WTC11 (cell line): ENCODE measurements around the gene GOT2. TPM values are rescaled to one million over a fixed set of nuclear protein-coding genes. Genes with fewer than 3 reads are reported as not detected.

Experiments
- ATAC-seq: fragments of 200-7000 bp; cut with Tn5 transposase; 2 replicates; pipeline ENCODE4 v1.10.0; 2021; ENCODE audit warnings: mild to moderate bottlenecking, moderate library complexity
- CTCF ChIA-PET: fragments of 300-600 bp; sonication (Branson Sonifier 250); formaldehyde crosslinking; loops from one replicate; lab custom pipeline; 2021; ENCODE audit warnings: antibody characterized with exemption; lab: Charles Lee
- POLR2A ChIA-PET: fragments of 350-600 bp; sonication (Branson Sonifier 250); formaldehyde crosslinking; loops from one replicate; lab custom pipeline; 2021; ENCODE audit warnings: antibody characterized with exemption; lab: Charles Lee
- DNase-seq: peaks from one replicate; pipeline ENCODE4 v3.0.0; 2021; ENCODE audit warnings: low spot score
- H3K27ac Mint-ChIP-seq: 2 replicates; pipeline ENCODE4 v1.8.0; 2021; ENCODE audit warnings: mixed read lengths
- H3K27me3 Mint-ChIP-seq: 2 replicates; pipeline ENCODE4 v1.8.0; 2021; ENCODE audit warnings: low read depth, mild to moderate bottlenecking, moderate library complexity, mixed read lengths
- H3K36me3 Mint-ChIP-seq: 2 replicates; pipeline ENCODE4 v1.8.0; 2021; ENCODE audit warnings: mixed read lengths
- H3K4me1 Mint-ChIP-seq: 2 replicates; pipeline ENCODE4 v1.8.0; 2022; ENCODE audit warnings: mixed read lengths
- H3K4me3 Mint-ChIP-seq: 2 replicates; pipeline ENCODE4 v1.8.0; 2021; ENCODE audit warnings: mild to moderate bottlenecking, moderate library complexity, mixed read lengths
- H3K9me3 Mint-ChIP-seq: 2 replicates; pipeline ENCODE4 v1.8.0; 2021; ENCODE audit warnings: mixed read lengths
- ATF1 ChIP-seq: sonication (generic); formaldehyde crosslinking; IDR thresholded peaks from 2 replicates; pipeline ENCODE4 v1.8.1; 2023; ENCODE audit warnings: mild to moderate bottlenecking, moderate library complexity, missing genetic modification reagents
- ATF6 ChIP-seq: sonication (generic); formaldehyde crosslinking; IDR thresholded peaks from 2 replicates; pipeline ENCODE4 v1.8.1; 2023; ENCODE audit warnings: mild to moderate bottlenecking, missing genetic modification reagents
- CREM ChIP-seq: sonication (generic); formaldehyde crosslinking; IDR thresholded peaks from 2 replicates; pipeline ENCODE4 v1.8.1; 2022; ENCODE audit warnings: mild to moderate bottlenecking, missing genetic modification reagents, moderate library complexity
- ELF4 ChIP-seq: sonication (generic); formaldehyde crosslinking; IDR thresholded peaks from 2 replicates; pipeline ENCODE4 v1.8.1; 2022; ENCODE audit warnings: low read depth, mild to moderate bottlenecking, moderate library complexity, missing genetic modification reagents
- ERG ChIP-seq: fragments of 250-450 bp; sonication (Bioruptor Pico); IDR thresholded peaks from 2 replicates; pipeline ENCODE4 v1.8.0; 2021; ENCODE audit warnings: mild to moderate bottlenecking
- ESRRA ChIP-seq: sonication (generic); formaldehyde crosslinking; IDR thresholded peaks from 2 replicates; pipeline ENCODE4 v1.8.1; 2022; ENCODE audit warnings: mild to moderate bottlenecking, missing genetic modification reagents, borderline replicate concordance
- GTF2I ChIP-seq: fragments of 250-450 bp; sonication (Bioruptor Pico); conservative IDR thresholded peaks from 2 replicates; pipeline ENCODE4 v1.4.0; 2021; ENCODE audit warnings: mild to moderate bottlenecking
- MAX ChIP-seq: sonication (generic); formaldehyde crosslinking; IDR thresholded peaks from 2 replicates; pipeline ENCODE4 v1.8.0; 2022; ENCODE audit warnings: mild to moderate bottlenecking, missing genetic modification reagents
- NFE2L1 ChIP-seq: sonication (generic); formaldehyde crosslinking; IDR thresholded peaks from 2 replicates; pipeline ENCODE4 v1.8.1; 2023; ENCODE audit warnings: missing genetic modification reagents
- NFYB ChIP-seq: sonication (generic); formaldehyde crosslinking; conservative IDR thresholded peaks from 2 replicates; pipeline ENCODE4 v1.8.0; 2022; ENCODE audit warnings: low read depth, missing genetic modification reagents
- NR1H2 ChIP-seq: sonication (generic); formaldehyde crosslinking; IDR thresholded peaks from 2 replicates; pipeline ENCODE4 v1.9.0; 2021; ENCODE audit warnings: mild to moderate bottlenecking, moderate library complexity, missing genetic modification reagents
- RORB ChIP-seq: fragments of 250-450 bp; sonication (Bioruptor Pico); IDR thresholded peaks from 2 replicates; pipeline ENCODE4 v1.9.0; 2021; ENCODE audit warnings: mild to moderate bottlenecking
- STAT6 ChIP-seq: sonication (generic); formaldehyde crosslinking; conservative IDR thresholded peaks from 2 replicates; pipeline ENCODE4 v1.8.1; 2023; ENCODE audit warnings: mild to moderate bottlenecking, low read depth, missing genetic modification reagents, moderate library complexity
- TP53 ChIP-seq: sonication (generic); formaldehyde crosslinking; IDR thresholded peaks from 2 replicates; pipeline ENCODE4 v1.8.1; 2023; ENCODE audit warnings: mild to moderate bottlenecking, missing genetic modification reagents
- USF2 ChIP-seq: sonication (generic); formaldehyde crosslinking; IDR thresholded peaks from 2 replicates; pipeline ENCODE4 v1.8.1; 2023; ENCODE audit warnings: mild to moderate bottlenecking, missing genetic modification reagents, moderate library complexity
- ZBTB21 ChIP-seq: sonication (generic); formaldehyde crosslinking; IDR thresholded peaks from 2 replicates; pipeline ENCODE4 v1.8.1; 2023; ENCODE audit warnings: mild to moderate bottlenecking, missing genetic modification reagents, borderline replicate concordance
- ZMAT4 ChIP-seq: fragments of 250-450 bp; sonication (Bioruptor Pico); IDR thresholded peaks from 2 replicates; pipeline ENCODE4 v1.9.0; 2021; ENCODE audit warnings: mild to moderate bottlenecking
- ZNF317 ChIP-seq: sonication (generic); formaldehyde crosslinking; IDR thresholded peaks from 2 replicates; pipeline ENCODE4 v1.8.1; 2023; ENCODE audit warnings: low read depth, mild to moderate bottlenecking, moderate library complexity, missing genetic modification reagents, borderline replicate concordance
- total RNA-seq: library from RNA; stranded (reverse); gene quantifications from 3 replicates; pipeline ENCODE4 v1.2.3, GENCODE V29; 2021
- TF ChIP-seq, protein P1 (sequence below): sonication (generic); formaldehyde crosslinking; IDR thresholded peaks from 2 replicates; pipeline ENCODE4 v1.8.1; 2022; ENCODE audit warnings: mild to moderate bottlenecking, missing genetic modification reagents, moderate library complexity, borderline replicate concordance
- TF ChIP-seq, protein P2 (sequence below): fragments of 250-450 bp; sonication (Bioruptor Pico); IDR thresholded peaks from 2 replicates; pipeline ENCODE4 v2.1.2; 2022; ENCODE audit warnings: mild to moderate bottlenecking, moderate library complexity

The GOT2 gene
- total RNA-seq, 1 experiment from 2014 or later: 192 TPM

DNA sequence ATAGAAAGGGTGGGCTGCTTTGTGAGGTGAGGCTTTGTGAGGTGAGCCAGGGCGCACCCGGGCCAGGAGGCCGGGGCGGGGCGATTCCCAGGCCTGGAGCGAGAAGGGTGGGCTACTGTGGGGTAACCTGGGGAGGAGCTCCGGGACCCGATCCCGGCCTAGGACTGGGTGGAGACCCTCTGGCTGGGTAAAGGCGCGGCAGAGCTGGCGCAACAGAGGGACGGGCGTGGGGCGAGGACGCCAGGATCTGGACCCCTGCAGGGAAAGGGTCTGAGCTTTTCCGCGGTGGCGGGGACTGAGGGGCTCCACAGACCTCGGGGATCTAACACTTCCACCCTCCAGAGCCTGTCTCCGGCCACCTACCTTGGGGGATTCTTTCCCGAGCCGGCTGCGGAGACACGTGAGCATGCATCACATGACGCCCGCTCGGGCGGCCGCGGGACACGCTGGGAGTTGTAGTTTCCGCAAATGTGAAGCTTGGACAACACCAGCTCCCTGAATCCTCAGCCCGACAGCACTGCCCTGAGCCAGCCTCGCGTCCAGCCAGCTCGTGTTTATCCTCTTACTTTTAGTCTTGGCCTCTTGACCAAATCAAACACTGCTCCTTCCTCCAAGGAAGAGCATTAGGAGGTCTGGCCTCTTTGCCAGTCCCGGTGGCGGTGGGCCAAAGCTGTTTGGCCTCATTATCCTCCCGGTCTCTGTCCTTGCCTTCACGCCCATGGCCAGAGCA, 49.6 kb downstream of the GOT2 start, which contains the start of gene SLC38A7 (continued):
- TF ChIP-seq ESRRA (CRISPR knock-in tag) (no peak), USF2 (CRISPR knock-in tag) (peak; percentile 100), CREM (0 out of 2 replicates have a peak, but pooled peaks have one; percentile 35), STAT6 (CRISPR knock-in tag) (no peak), RORB (CRISPR knock-in tag) (no peak), ATF6 (no peak), ATF1 (CRISPR knock-in tag) (no peak; the same call in 1 of the 2 replicates), TP53 (CRISPR knock-in tag) (no peak), NFE2L1 (CRISPR knock-in tag) (no peak), ERG (CRISPR knock-in tag) (no peak), NR1H2 (CRISPR knock-in tag) (no peak), ELF4 (CRISPR knock-in tag) (no peak), NFYB (CRISPR knock-in tag) (no peak)
- TF ChIP-seq, protein P1, sequence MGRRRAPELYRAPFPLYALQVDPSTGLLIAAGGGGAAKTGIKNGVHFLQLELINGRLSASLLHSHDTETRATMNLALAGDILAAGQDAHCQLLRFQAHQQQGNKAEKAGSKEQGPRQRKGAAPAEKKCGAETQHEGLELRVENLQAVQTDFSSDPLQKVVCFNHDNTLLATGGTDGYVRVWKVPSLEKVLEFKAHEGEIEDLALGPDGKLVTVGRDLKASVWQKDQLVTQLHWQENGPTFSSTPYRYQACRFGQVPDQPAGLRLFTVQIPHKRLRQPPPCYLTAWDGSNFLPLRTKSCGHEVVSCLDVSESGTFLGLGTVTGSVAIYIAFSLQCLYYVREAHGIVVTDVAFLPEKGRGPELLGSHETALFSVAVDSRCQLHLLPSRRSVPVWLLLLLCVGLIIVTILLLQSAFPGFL: no peak
- TF ChIP-seq, protein P2, sequence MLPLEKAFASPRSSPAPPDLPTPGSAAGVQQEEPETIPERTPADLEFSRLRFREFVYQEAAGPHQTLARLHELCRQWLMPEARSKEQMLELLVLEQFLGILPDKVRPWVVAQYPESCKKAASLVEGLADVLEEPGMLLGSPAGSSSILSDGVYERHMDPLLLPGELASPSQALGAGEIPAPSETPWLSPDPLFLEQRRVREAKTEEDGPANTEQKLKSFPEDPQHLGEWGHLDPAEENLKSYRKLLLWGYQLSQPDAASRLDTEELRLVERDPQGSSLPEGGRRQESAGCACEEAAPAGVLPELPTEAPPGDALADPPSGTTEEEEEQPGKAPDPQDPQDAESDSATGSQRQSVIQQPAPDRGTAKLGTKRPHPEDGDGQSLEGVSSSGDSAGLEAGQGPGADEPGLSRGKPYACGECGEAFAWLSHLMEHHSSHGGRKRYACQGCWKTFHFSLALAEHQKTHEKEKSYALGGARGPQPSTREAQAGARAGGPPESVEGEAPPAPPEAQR (CRISPR knock-in tag): no peak

DNA sequence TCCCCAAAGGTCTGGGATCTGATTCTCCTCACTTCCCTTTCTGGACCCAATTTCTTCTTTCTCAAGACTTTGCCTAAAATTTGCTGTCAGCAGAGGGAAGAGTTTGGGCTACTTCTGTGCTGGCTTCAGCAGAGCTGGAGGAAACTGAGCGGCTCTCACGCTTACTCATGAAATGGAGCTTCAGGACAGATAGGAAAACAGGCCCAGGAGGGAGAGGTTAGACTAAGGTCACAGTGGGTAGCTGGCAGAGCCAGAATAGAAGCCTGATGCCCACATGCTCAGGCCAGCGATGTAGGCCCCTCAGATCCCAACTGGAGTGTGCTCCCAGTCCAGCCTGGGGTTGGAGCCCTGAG, 50.1 kb downstream of the GOT2 start:
- Mint-ChIP-seq H3K27me3 (no peaks in the 10 kb centered on the region; the same call in 1 of the 2 replicates), H3K36me3 (peaks cover 5% of the 10 kb centered on the region; the same call in 1 of the 2 replicates), H3K9me3 (no peaks in the 10 kb centered on the region), H3K4me3 (peak overlapping the region; percentile 88), H3K4me1 (peaks cover 10% of the 10 kb centered on the region), H3K27ac (0 out of 2 replicates have a peak overlapping the region, but pooled peaks have one; percentile 11)
- POLR2A ChIA-PET: interaction anchor here (1.1 to 1.3 kb wide), 2 partner anchors 23 to 53 kb away, joined by 3 read pairs; no protein-coding TSS in a partner anchor
- DNase-seq (no peak), ATAC-seq (no peak)
- CTCF ChIA-PET: interaction anchor here (0.8 to 3.0 kb wide), 5 partner anchors 51 to 384 kb away, joined by 3 to 36 read pairs (median 3); partner anchors contain the start of genes GOT2 and NDRG4
- TF ChIP-seq ZMAT4 (CRISPR knock-in tag) (no peak), STAT6 (CRISPR knock-in tag) (no peak), MAX (CRISPR knock-in tag) (no peak), ZBTB21 (CRISPR knock-in tag) (no peak), GTF2I (no peak), ZNF317 (CRISPR knock-in tag) (no peak)
